NCI-H774 (cell line): ENCODE results near the gene FBXO15.

ENCODE experiments used
- DNase-seq: peaks from one replicate; lab custom pipeline; 2025; lab: John Stamatoyannopoulos, UW

Gene FBXO15

DNA sequence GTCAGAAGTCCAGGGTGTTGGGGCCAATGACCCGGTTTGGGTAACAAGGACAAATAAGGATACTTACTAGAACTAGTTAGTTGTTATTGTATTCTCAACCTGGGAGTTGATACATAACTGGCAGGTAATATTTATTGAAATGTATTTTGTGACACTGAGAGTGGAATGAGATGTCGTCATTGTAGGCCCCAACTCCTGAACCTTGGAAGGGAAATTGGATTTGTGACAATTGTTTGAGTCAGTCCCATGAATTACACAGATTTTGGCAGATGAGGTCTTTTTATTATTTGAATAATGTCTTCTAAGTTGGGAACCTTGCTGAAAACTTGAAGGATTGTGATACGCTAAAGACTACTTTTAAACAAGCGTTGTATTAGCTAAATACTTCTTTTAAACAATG is 5.7 kb upstream of the FBXO15 start:
- DNase-seq = no peak

DNA sequence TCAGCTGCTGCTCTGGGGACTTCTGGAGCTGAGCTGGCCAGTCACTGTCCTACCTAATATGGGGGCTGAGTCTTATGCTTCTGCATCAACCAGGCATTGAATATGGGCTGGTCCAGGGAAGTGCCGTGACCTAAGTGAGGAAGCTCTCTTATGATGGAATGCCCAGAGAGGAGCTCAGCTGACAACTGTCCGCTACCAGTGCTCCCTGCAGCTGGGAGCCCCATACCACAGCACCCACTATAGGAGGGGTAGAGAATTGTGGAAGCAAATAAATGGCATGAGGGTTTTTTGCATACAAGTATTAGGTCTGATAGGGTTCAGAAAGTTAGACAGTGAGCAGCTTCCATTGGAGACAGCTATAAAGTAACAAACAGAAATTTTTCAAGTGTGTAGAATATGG is 5.2 kb upstream of the FBXO15 start:
- DNase-seq = no peak

DNA sequence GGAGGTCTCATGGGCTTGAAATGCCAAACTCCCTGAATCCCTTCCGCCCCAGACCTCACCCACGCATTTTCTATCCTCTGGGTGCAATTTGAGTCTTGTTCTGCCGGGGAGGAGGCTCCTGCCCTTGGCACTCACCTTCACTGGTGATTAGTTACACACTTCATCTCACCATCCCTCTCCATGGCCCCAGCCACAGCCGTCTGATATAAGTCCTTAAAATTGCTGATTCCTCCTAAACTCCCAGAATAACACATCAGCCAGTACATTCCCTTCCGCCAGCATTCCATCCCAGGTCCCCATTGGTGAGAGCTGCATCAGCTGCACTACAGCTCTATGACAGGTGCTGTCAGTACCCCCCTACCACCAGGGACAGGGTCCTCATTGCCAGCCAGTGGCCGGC is 4.6 kb upstream of the FBXO15 start:
- no peak for DNase-seq

GRCh38 chr18:74149878-74150277 is 2.2 kb upstream of the FBXO15 start:
- DNase-seq = no peak

GRCh38 chr18:74148543-74149070 is 973 bp upstream of the FBXO15 start:
- DNase-seq = no peak

GRCh38 chr18:74147491-74147778 is 199 bp downstream of the FBXO15 start:
- no peak for DNase-seq

- DNase-seq = no peak
Measured at GRCh38 chr18:74146756-74147155, 878 bp downstream of the FBXO15 start.

DNA sequence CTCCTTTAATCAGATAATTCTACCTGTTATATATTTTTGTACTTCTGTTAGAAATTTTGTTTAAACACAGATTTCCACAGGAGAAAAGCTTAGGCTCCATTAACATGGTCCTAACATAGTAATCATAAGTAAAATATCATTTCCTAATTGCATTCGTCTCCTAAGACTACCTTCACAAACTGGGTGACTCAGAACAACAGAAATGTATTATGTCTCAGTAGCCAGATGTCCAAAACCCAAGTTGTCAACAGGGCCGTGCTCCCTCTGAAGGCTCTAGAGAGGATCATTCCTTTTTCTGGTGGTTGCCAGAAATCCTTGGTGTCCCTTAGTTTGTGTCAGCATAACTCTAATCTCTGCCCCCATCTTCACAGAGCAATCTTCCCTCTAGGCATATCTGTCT is 5.4 kb downstream of the FBXO15 start:
- no peak for DNase-seq

DNA sequence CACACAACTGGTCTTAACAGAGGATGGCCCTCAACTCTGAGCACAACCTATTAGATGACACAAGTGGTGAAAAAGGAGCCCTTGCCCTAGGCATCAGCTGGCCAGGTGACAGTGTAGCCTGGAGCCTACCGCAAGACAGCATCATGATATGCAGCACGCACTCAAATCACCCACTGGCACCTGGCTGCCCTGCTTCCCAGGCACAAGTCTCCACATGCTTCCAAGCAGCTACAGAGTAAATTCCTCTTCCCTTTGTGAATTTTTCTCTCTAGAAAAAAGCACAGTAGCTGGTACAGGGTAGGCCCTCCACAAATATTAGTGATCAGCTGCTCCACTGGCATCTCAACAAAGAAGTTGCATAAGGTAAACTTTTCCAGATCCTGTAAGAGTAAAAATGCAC is 6.0 kb downstream of the FBXO15 start:
- DNase-seq = no peak

GRCh38 chr18:74140582-74140981 is 7.1 kb downstream of the FBXO15 start:
- DNase-seq = no peak

- DNase-seq = no peak
Measured at GRCh38 chr18:74139888-74140287, 7.7 kb downstream of the FBXO15 start.

GRCh38 chr18:74139411-74139810 is 8.2 kb downstream of the FBXO15 start:
- no peak for DNase-seq

DNA sequence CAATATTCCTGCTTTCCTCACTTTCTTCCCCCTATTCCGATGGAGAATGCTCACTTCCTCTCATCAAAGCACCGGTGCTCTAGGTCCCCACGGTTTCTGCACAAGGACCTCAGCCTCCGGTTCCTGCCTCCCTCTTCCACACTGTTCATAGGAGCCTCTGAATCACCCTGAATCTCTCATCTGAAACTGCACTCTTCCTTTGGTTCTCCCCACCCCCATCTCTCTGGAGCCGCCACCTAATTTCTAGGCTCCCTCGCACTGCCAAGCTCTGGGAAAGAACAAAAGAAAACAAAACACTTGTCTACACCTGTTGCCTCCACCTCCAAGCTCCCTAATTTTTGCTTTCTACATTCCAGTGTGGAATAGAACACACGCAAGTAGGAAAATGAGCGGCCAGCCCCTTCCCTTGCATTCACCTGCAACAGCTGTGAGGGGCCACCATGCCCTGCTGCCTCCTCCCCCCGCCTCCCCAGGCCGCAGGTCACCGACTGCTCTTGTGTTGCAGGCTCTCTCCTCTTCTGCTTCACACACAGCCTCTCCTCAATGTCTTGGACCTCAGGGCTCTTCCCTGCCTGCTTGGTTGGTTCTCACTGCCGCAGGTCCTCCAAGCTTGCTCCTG is 9.6 kb downstream of the FBXO15 start:
- no peak for DNase-seq

DNA sequence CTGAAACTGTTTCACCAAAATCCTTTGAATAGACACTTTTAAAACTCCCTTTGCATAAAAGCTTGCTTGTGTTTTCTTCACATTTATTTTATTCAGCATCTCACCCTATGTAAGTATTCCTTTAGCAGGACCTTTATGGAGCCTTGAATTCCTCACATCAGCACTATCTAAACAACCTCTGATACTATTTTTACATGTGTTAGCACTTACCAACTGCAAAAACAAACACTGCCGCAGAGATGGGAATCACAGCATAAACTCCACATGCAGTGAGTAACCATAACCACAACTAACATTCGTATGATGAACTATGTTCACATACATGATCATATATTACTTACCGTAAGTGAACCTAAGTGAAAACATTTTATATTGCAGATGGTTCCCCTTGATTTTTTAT is 15.4 kb downstream of the FBXO15 start:
- no peak for DNase-seq

GRCh38 chr18:74131124-74131523 is 16.5 kb downstream of the FBXO15 start:
- no peak for DNase-seq

- no peak for DNase-seq
Measured at GRCh38 chr18:74128159-74128558, 19.5 kb downstream of the FBXO15 start.

DNA sequence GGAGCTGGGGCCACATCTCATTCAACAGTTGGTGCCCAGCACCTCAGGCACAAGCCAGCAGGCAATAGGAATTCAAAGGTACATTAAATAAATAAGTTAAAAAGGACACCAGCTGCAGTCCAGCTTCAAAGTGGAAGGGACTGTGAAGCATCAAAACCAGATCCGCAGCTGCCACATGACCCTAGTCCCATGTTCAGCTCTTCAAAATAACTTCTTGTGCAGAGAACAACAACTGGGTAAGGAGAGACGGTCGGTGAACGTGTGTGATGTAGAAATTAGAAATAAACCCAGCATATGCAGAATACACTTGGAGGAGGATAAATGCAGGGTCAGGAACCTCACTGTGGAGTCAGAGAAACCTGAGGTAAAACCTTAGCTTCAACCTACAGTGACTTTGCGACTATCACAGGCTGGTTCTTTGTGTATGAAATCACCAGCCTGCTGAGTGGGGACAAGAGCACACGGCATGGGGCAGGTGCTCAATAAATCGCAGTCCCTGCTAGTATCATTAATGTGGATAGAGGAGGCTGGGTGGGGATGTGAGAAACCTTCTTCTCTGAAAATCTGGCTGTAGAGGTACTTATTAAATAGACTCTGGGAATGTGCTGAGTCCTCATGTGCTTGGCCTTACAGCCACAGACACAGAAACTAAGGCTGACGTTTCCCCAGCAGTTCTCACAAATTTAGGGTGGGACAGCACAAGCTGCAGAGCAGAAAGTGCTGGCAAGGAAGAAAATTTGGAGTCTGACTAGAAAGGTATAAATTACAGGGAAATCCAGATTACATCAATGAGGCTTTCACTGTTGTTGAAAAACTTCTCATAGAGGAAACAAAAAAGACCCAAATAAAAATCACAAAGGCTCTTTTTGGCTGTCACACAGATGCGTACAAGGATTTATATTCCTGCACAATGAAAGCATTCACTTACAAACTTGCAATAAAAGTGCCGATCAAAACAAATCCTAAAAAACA is 20.7 kb downstream of the FBXO15 start:
- no peak for DNase-seq

GRCh38 chr18:74124642-74125041 is 23.0 kb downstream of the FBXO15 start:
- no peak for DNase-seq

DNA sequence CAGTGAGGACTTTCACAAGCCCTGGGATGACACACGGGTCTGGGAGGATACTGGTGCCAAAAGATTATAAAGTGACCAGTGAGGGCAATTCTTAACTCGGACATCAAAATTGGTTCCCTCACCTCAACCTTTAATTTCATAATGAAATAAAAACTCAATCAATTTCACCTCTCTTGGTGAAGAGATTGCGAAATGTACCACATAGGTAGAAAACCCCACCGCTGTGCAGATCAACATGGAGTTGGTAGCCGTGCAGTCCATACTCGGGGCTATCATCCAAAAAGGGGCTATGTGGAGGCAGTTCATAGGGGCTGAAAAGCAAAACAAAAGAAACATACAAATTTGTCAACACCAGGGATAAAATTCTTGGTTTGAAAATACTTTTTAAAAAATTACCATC is 24.4 kb downstream of the FBXO15 start:
- DNase-seq = no peak

DNA sequence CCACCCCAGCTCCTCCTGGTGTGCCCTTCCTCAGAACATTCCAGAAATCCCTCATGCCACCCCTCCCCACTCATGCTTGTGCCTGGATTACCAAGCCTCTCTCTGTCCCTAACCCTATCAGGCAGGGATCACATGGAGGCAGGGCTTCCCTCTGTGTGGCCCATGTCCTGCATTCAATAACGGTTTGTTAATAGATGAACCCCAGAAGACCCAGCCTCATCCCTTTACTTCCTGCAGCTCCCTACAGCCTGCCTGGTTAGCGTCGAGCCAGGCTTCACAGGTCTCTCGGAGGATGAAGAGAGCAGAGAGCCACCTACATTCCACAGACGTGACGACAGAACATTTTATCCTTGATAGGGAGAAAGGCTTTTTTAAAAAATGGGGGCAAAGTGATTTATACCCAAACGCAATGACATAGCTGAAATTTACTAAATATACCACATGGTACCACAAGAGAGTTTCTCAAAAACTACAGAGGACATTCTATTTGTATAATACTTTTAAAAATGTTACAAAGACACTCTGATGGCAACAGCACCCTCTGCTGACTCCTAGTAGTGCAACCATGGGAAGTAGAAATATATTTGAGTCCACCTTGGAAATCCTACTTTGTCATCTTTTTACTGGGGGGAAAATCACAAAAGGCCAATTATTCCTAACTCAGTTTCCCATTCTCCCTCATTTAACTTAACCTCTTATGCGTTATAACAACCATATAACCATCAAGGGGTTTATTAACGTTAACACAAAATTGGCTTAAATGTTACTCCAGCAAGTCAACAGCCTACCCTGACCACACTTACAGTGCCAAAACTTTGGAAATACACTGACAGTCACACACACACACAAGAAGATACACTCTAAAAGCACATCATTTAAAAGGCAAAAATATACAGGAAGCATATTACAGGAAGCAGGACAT is 30.7 kb downstream of the FBXO15 start:
- DNase-seq = peak; percentile 11

DNA sequence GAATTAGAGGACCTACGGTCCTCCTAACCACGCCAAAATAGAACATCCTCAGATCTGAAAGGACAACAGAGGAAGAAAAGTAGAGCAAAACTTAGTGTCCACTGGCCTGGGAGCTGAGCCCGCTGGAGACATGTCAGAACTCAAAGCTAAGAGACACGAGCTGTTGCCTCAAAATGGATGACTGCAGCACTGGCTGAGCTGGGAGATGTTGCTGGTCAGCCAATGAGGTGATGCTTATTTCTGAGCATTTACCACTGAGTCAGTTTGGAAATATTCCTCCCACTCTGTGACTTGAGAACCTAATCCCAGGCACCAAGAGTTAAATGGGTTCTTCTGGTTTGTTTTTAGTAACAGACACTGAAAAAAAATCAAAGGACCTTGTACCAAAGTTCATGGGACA is 32.6 kb downstream of the FBXO15 start:
- DNase-seq = no peak

- DNase-seq = no peak
Measured at GRCh38 chr18:74114116-74114515, 33.5 kb downstream of the FBXO15 start.
